Neural cell (in vitro differentiated cells): ENCODE measurements around the gene HES3. TPM values are rescaled to one million over a fixed set of nuclear protein-coding genes. Genes with fewer than 3 reads are reported as not detected.

Source experiments
- H2AFZ ChIP-seq: fragments of 200-600, 300-800 bp; sonication (generic), shearing (Covaris generic); 2 replicates; pipeline ENCODE4 v1.6.0; 2014; ENCODE audit warnings: low read depth, mild to moderate bottlenecking, antibody characterized with exemption, low read length, moderate library complexity
- H3F3A ChIP-seq: fragments of 200-600 bp; shearing (Covaris generic); 2 replicates; pipeline ENCODE4 v1.6.1; 2016; ENCODE audit warnings: mild to moderate bottlenecking, moderate library complexity, mixed read lengths, antibody characterized with exemption, low read length; ENCODE audit not compliant: insufficient read depth, poor library complexity, severe bottlenecking
- H3K27ac ChIP-seq: fragments of 200-600, 300-800 bp; sonication (generic), shearing (Covaris generic); 2 replicates; pipeline ENCODE4 v1.5.1; 2014; ENCODE audit warnings: mild to moderate bottlenecking, low read length, moderate library complexity
- H3K27me3 ChIP-seq: fragments of 300-800, 200-600 bp; sonication (generic), shearing (Covaris generic); 2 replicates; pipeline ENCODE4 v1.6.0; 2014; ENCODE audit warnings: mild to moderate bottlenecking, low read depth, low read length, moderate library complexity; ENCODE audit not compliant: insufficient read depth
- H3K36me3 ChIP-seq: fragments of 300-800, 200-600 bp; sonication (generic), shearing (Covaris generic); 2 replicates; pipeline ENCODE4 v1.5.1; 2014; ENCODE audit warnings: mild to moderate bottlenecking, antibody characterized with exemption, low read length, moderate library complexity; ENCODE audit not compliant: insufficient read depth
- H3K4me2 ChIP-seq: fragments of 300-800, 200-600 bp; sonication (generic), shearing (Covaris generic); 2 replicates; pipeline ENCODE4 v1.6.0; 2014; ENCODE audit warnings: mild to moderate bottlenecking, low read length
- H3K4me3 ChIP-seq: fragments of 300-800, 200-600 bp; sonication (generic), shearing (Covaris generic); 2 replicates; pipeline ENCODE4 v1.5.1; 2014; ENCODE audit warnings: mild to moderate bottlenecking, low read length, moderate library complexity
- H3K79me2 ChIP-seq: fragments of 200-600 bp; shearing (Covaris generic); replicated peaks from 2 replicates; pipeline ENCODE4 v1.6.0; 2014; ENCODE audit warnings: mild to moderate bottlenecking, low read length, moderate library complexity; ENCODE audit not compliant: insufficient read depth
- H3K9ac ChIP-seq: fragments of 300-800, 200-600 bp; sonication (generic), shearing (Covaris generic); 2 replicates; pipeline ENCODE4 v1.6.1; 2016; ENCODE audit warnings: mild to moderate bottlenecking, low read length, mixed read lengths
- H3K9me2 ChIP-seq: fragments of 200-600 bp; shearing (Covaris generic); 2 replicates; pipeline ENCODE4 v1.6.1; 2016; ENCODE audit warnings: mild to moderate bottlenecking, low read length, mixed read lengths; ENCODE audit not compliant: insufficient read depth
- H3K9me3 ChIP-seq: fragments of 200-600, 300-800 bp; sonication (generic), shearing (Covaris generic); 2 replicates; pipeline ENCODE4 v1.6.1; 2016; ENCODE audit warnings: mild to moderate bottlenecking, mixed run types, low read length, moderate library complexity, mixed read lengths
- H4K20me1 ChIP-seq: fragments of 200-600 bp; shearing (Covaris generic); 2 replicates; pipeline ENCODE4 v1.6.1; 2016; ENCODE audit warnings: mild to moderate bottlenecking, mixed run types; ENCODE audit not compliant: insufficient read depth
- EP300 ChIP-seq: fragments of 450-650 bp; conservative IDR thresholded peaks from 2 replicates; pipeline ENCODE4 v1.6.1; 2014; ENCODE audit warnings: antibody characterized with exemption, mild to moderate bottlenecking, moderate library complexity; ENCODE audit not compliant: poor library complexity, severe bottlenecking
- EZH2 ChIP-seq: fragments of 200-600, 300-800 bp; shearing (Covaris generic), sonication (generic); IDR thresholded peaks from 2 replicates; pipeline ENCODE4 v1.6.1; 2014; ENCODE audit warnings: antibody characterized with exemption, low read length, borderline replicate concordance, mild to moderate bottlenecking; ENCODE audit not compliant: insufficient read depth, poor library complexity, severe bottlenecking
- MXI1 ChIP-seq: fragments of 450-650 bp; conservative IDR thresholded peaks from 2 replicates; pipeline ENCODE4 v1.6.1; 2014; ENCODE audit warnings: antibody characterized with exemption, mild to moderate bottlenecking; ENCODE audit not compliant: poor library complexity, severe bottlenecking
- POLR2AphosphoS5 ChIP-seq: IDR thresholded peaks from 2 replicates; pipeline ENCODE4 v1.6.1; 2012
- RAD21 ChIP-seq: fragments of 450-650 bp; conservative IDR thresholded peaks from 2 replicates; pipeline ENCODE4 v1.6.1; 2014; ENCODE audit warnings: antibody characterized with exemption, mild to moderate bottlenecking, moderate library complexity
- SMC3 ChIP-seq: fragments of 450-650 bp; conservative IDR thresholded peaks from 2 replicates; pipeline ENCODE4 v1.6.1; 2014; ENCODE audit warnings: antibody characterized with exemption, mild to moderate bottlenecking, moderate library complexity; ENCODE audit not compliant: poor library complexity
- TAF1 ChIP-seq: IDR thresholded peaks from 2 replicates; pipeline ENCODE4 v1.6.1; 2012; ENCODE audit warnings: low read depth
- polyA plus RNA-seq: library from polyadenylated mRNA; depleted of rRNA; stranded (reverse); fragments of >200 nt; gene quantifications from 2 replicates; pipeline ENCODE4 v1.2.3, GENCODE V29; 2014
- TF ChIP-seq, protein P1 (sequence below): fragments of 450-650 bp; IDR thresholded peaks from 2 replicates; pipeline ENCODE4 v1.5.1; 2014; ENCODE audit warnings: antibody characterized with exemption, mild to moderate bottlenecking, moderate library complexity; ENCODE audit not compliant: poor library complexity, severe bottlenecking
- TF ChIP-seq, protein P2 (sequence below): IDR thresholded peaks from 2 replicates; pipeline ENCODE4 v1.6.1; 2012; ENCODE audit warnings: borderline replicate concordance

The HES3 gene
- polyA plus RNA-seq, 1 donor from 2014 or later: not detected

DNA sequence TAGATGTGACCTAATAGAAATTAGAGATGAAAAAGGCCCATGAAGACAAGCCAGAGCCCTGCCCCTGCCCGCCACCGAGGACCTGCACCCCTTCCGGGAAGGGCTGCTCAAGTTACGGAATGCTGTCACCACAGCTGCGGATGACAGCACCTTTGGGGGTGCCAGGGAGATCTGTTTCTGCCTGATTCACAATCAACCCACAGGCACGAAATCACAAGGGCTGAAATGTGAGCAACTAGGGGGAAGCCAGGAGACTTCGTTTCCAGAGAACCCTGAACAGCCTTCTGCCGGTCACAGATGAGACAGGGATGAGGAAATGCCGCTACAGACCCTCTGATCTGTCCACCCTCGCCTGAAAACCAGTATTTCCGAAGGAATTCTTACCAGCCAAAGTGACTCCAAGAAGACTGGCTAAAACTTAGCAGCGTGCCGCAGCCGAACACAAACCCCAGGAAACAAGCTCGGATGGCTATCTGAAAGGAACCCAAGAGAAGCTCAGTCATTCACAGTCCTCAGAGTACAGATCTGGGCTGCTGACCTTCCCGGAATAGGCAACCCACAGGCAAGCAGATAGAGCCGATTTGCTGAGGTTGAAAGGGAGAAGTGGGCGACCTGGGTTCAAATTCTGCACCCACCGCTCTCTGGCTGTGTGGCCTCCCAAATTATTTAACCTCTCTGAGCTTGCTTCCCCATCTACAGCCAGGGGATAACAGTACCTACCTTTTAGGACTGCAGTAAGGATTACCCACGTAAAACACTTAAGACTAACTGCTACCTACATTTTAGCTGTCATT, 9.3 kb upstream of the HES3 start:
- Histone ChIP-seq H3K4me2 (peak overlapping the region; percentile 98), H3K79me2 (peaks cover 14% of the 10 kb centered on the region), H3F3A (no peaks in the 10 kb centered on the region), H4K20me1 (no peaks in the 10 kb centered on the region), H2AFZ (no peak overlapping the region), H3K27ac (no peak overlapping the region), H3K9ac (peak overlapping the region; percentile 70), H3K27me3 (peaks cover 5% of the 10 kb centered on the region), H3K36me3 (peaks cover 4% of the 10 kb centered on the region), H3K9me2 (no peaks in the 10 kb centered on the region), H3K4me3 (peak overlapping the region; percentile 87), H3K9me3 (no peaks in the 10 kb centered on the region)
- TF ChIP-seq, protein P1, sequence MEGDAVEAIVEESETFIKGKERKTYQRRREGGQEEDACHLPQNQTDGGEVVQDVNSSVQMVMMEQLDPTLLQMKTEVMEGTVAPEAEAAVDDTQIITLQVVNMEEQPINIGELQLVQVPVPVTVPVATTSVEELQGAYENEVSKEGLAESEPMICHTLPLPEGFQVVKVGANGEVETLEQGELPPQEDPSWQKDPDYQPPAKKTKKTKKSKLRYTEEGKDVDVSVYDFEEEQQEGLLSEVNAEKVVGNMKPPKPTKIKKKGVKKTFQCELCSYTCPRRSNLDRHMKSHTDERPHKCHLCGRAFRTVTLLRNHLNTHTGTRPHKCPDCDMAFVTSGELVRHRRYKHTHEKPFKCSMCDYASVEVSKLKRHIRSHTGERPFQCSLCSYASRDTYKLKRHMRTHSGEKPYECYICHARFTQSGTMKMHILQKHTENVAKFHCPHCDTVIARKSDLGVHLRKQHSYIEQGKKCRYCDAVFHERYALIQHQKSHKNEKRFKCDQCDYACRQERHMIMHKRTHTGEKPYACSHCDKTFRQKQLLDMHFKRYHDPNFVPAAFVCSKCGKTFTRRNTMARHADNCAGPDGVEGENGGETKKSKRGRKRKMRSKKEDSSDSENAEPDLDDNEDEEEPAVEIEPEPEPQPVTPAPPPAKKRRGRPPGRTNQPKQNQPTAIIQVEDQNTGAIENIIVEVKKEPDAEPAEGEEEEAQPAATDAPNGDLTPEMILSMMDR: no peak
- no peak for TF ChIP-seq EZH2
- no peak for TF ChIP-seq TAF1
- TF ChIP-seq RAD21: no peak

DNA sequence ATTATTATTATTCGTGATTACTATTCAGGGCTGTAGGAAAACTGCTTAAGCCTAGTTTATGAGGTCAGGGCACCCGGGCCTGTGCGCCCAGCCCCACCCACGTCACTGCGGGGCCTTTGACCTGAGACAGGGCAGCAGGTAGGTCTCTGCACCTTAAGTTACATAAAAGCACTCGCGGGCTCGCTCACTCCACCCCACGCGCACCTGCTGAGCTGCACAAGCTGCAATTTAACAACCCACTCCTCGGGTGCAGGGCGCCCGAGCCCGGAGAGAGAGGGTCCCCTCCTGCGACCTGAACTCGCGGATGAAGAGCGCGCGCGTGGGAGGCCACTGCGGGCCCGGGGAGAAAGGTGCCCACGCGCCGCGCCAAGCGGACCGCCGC, 8.7 kb upstream of the HES3 start:
- no peak overlapping the region for H3K27ac ChIP-seq
- peaks cover 4% of the 10 kb centered on the region for H3K36me3 ChIP-seq
- H3K4me2 ChIP-seq: peak overlapping the region; percentile 98
- H3K79me2 ChIP-seq: peaks cover 14% of the 10 kb centered on the region
- no peaks in the 10 kb centered on the region for H3K9me3 ChIP-seq
- TF ChIP-seq, protein P2, sequence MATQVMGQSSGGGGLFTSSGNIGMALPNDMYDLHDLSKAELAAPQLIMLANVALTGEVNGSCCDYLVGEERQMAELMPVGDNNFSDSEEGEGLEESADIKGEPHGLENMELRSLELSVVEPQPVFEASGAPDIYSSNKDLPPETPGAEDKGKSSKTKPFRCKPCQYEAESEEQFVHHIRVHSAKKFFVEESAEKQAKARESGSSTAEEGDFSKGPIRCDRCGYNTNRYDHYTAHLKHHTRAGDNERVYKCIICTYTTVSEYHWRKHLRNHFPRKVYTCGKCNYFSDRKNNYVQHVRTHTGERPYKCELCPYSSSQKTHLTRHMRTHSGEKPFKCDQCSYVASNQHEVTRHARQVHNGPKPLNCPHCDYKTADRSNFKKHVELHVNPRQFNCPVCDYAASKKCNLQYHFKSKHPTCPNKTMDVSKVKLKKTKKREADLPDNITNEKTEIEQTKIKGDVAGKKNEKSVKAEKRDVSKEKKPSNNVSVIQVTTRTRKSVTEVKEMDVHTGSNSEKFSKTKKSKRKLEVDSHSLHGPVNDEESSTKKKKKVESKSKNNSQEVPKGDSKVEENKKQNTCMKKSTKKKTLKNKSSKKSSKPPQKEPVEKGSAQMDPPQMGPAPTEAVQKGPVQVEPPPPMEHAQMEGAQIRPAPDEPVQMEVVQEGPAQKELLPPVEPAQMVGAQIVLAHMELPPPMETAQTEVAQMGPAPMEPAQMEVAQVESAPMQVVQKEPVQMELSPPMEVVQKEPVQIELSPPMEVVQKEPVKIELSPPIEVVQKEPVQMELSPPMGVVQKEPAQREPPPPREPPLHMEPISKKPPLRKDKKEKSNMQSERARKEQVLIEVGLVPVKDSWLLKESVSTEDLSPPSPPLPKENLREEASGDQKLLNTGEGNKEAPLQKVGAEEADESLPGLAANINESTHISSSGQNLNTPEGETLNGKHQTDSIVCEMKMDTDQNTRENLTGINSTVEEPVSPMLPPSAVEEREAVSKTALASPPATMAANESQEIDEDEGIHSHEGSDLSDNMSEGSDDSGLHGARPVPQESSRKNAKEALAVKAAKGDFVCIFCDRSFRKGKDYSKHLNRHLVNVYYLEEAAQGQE: no peak
- TF ChIP-seq EP300: no peak
- no peak for TF ChIP-seq MXI1
- TF ChIP-seq SMC3: no peak
- no peak for TF ChIP-seq RAD21
- no peak for TF ChIP-seq EZH2
- TF ChIP-seq, protein P1: no peak
- TF ChIP-seq TAF1: no peak
- TF ChIP-seq POLR2AphosphoS5: no peak
- no peaks in the 10 kb centered on the region for H4K20me1 ChIP-seq
- peak overlapping the region; percentile 87 for H3K4me3 ChIP-seq
- H3F3A ChIP-seq: no peaks in the 10 kb centered on the region
- no peaks in the 10 kb centered on the region for H3K9me2 ChIP-seq
- H3K27me3 ChIP-seq: peaks cover 11% of the 10 kb centered on the region
- peak overlapping the region; percentile 70 for H3K9ac ChIP-seq
- H2AFZ ChIP-seq: no peak overlapping the region
